ENCODE measurements around the gene SASH3. TPM values are rescaled to one million over a fixed set of nuclear protein-coding genes. Genes with fewer than 3 reads are reported as not detected.

SASH3 gene
- total RNA-seq, 1 donor from 2014 or later: 2.4 TPM

Other genes with a start within 250 kb of the SASH3 start
- gene OCRL, start 239.7 kb upstream of the SASH3 start, total RNA-seq: 7.5 TPM
- gene APLN, start 125.0 kb upstream of the SASH3 start, total RNA-seq: 1.2 TPM
- 2.0 TPM for gene XPNPEP2, start 41.0 kb upstream of the SASH3 start, total RNA-seq
- 30.3 TPM for gene ZDHHC9, start 63.9 kb downstream of the SASH3 start, total RNA-seq
- gene UTP14A, start 126.2 kb downstream of the SASH3 start, total RNA-seq: 5.1 TPM
- gene BCORL1, start 202.7 kb downstream of the SASH3 start, total RNA-seq: 8.1 TPM

Measured in left lobe of liver (tissue), 1 donor.